BJ (cell line): ENCODE data around the gene PRKG1. TPM values are rescaled to one million over a fixed set of nuclear protein-coding genes. Genes with fewer than 3 reads are reported as not detected.

ENCODE experiments used
- CTCF ChIA-PET: fragments of 350-600 bp; formaldehyde crosslinking; extraction: SDS; loops from one replicate; lab custom pipeline; 2021; ENCODE audit warnings: antibody characterized with exemption, inconsistent platforms; lab: Yijun Ruan, JAX
- POLR2A ChIA-PET: fragments of 300-600 bp; sonication (Branson Sonifier 250); formaldehyde crosslinking; extraction: SDS; loops from one replicate; lab custom pipeline; 2021; ENCODE audit warnings: antibody characterized with exemption; lab: Charles Lee
- DNase-seq: peaks from one replicate; pipeline ENCODE4 v3.0.0-alpha.2; 2011; ENCODE audit warnings: low read depth
- H3K27me3 ChIP-seq: 2 replicates; pipeline ENCODE4 v1.6.0; 2011; ENCODE audit warnings: low read length; ENCODE audit not compliant: control insufficient read depth, insufficient read depth
- H3K36me3 ChIP-seq: 2 replicates; pipeline ENCODE4 v1.5.1; 2011; ENCODE audit warnings: low read length; ENCODE audit not compliant: control insufficient read depth, insufficient read depth
- H3K4me3 ChIP-seq: 2 replicates; pipeline ENCODE4 v1.5.1; 2011; ENCODE audit warnings: low read depth, mild to moderate bottlenecking, control low read depth, low read length
- CTCF ChIP-seq: IDR thresholded peaks from 2 replicates; pipeline ENCODE4 v1.5.1; 2011; ENCODE audit warnings: low read depth, mild to moderate bottlenecking, control low read depth, inconsistent platforms, low read length, moderate library complexity; ENCODE audit not compliant: insufficient read depth
- polyA plus RNA-seq: library from polyadenylated mRNA; depleted of rRNA; stranded (reverse); fragments of >200 nt; gene quantifications from 2 replicates; pipeline ENCODE4 v1.2.3, GENCODE V29; 2011

The PRKG1 gene
- polyA plus RNA-seq, 1 experiment: 9.7 TPM

GRCh38 chr10:51521605-51522004 lies 447.3 kb downstream of the PRKG1 start:
- DNase-seq: no peak
- CTCF ChIA-PET: no interaction called here
- H3K4me3 ChIP-seq: no peak overlapping the region
- no peak for TF ChIP-seq CTCF
- POLR2A ChIA-PET: no interaction called here
- H3K36me3 ChIP-seq: no peaks in the 10 kb centered on the region
- H3K27me3 ChIP-seq: no peaks in the 10 kb centered on the region

DNA sequence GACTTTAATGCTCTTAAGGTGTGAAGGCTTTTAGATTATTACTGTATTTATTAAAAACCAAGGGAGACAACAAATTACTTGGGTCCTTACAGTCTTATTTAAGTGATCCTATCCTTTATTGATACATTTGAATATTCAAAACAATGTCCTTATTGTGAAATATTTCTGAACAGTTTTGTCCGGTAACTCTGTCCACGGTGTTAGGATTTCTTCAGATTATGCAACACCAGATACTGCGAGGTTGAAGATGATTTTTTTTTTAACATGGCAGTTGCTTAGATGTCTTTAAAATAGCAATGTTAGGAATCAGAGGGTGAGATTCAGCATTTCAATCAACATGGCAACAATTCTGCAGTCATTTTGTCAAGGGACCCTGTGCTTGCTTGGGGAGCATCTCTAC lies 448.6 kb downstream of the PRKG1 start:
- CTCF ChIA-PET: no interaction called here
- Histone ChIP-seq H3K4me3 (no peak overlapping the region), H3K27me3 (no peaks in the 10 kb centered on the region), H3K36me3 (no peaks in the 10 kb centered on the region)
- no peak for DNase-seq
- POLR2A ChIA-PET: no interaction called here
- no peak for TF ChIP-seq CTCF

- POLR2A ChIA-PET: no interaction called here
These were observed 449.2 kb downstream of the PRKG1 start for GRCh38 chr10:51523440-51523839.

DNA sequence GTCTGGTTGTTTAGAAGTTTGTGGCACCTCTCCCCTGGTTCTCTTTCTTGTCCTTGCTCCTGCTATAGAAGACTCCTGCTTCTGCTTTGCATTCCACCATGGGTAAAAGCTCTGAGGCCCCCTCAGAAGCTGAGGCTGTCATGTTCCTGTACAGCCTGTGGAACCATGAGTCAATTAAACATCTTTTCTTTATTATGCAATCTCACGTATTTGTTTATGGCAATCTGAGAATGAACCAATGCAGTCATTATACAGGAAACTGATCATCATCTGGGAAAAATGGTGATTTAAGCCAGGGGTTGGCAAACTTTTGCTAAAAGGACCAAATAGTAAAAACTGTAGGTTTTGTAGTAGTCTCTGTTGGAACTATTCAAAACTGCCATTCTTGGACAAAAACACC lies 449.8 kb downstream of the PRKG1 start:
- H3K27me3 ChIP-seq: no peaks in the 10 kb centered on the region
- TF ChIP-seq CTCF: no peak
- ChIA-PET CTCF (no interaction called here), POLR2A (no interaction called here)
- H3K36me3 ChIP-seq: no peaks in the 10 kb centered on the region
- peak; percentile 8 for DNase-seq
- H3K4me3 ChIP-seq: no peak overlapping the region

More at GRCh38 chr10:51523440-51523839, 449.2 kb downstream of the PRKG1 start:
- DNase-seq: no peak
- no peak for TF ChIP-seq CTCF
- no peaks in the 10 kb centered on the region for H3K36me3 ChIP-seq
- no peaks in the 10 kb centered on the region for H3K27me3 ChIP-seq
- no peak overlapping the region for H3K4me3 ChIP-seq
- CTCF ChIA-PET: no interaction called here

DNA sequence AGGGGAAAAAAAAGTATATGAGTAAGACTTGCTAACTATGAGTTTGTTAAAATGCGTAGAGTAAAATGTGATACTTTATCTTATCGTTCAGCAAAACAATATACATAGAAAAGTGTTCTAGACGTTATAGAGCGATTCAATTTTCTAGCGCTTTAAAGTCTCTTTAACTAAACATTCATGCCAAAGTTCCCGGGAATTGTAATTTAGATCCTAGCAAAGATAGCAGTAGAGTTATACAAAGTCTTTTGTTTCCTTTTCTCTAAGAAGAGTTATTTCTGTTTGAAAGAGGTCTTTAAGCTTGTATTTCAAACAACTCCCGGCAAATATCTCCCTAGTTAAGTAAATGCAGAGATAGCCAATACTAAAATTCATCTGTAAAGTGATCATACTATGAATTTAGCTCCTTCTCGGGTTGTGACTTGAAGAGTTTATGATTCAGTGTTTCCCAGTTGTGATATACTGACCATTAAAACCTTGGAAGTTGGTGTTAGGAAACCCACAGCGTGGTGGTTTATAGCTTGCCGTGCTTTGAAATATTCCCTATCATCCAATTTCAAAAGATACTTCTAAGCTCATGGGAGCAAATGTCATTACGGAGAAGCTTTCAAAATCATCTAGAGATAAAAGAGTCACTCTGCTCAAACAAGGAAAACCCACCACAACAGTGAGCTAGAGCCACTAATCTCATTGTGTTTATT lies 453.4 kb downstream of the PRKG1 start:
- ChIA-PET CTCF (interaction anchor here (0.6 kb wide), 2 partner anchors 45 to 152 kb away, joined by 3 read pairs; no protein-coding TSS in a partner anchor), POLR2A (no interaction called here)
- no peak for DNase-seq
- no peaks in the 10 kb centered on the region for H3K36me3 ChIP-seq
- no peaks in the 10 kb centered on the region for H3K27me3 ChIP-seq
- no peak overlapping the region for H3K4me3 ChIP-seq
- no peak for TF ChIP-seq CTCF
